CD4-positive, alpha-beta memory T cell (primary cell): ENCODE results near the gene LCN2. TPM values are rescaled to one million over a fixed set of nuclear protein-coding genes. Genes with fewer than 3 reads are reported as not detected.

Source experiments
- CTCF ChIA-PET: fragments of 350-600 bp; sonication (Branson Sonifier 250); formaldehyde crosslinking; loops from one replicate; lab custom pipeline; 2021; ENCODE audit warnings: inconsistent platforms; ENCODE audit not compliant: partially characterized antibody; lab: Charles Lee
- POLR2A ChIA-PET: fragments of 350-600 bp; sonication (Branson Sonifier 250); formaldehyde crosslinking; loops from one replicate; lab custom pipeline; 2021; ENCODE audit not compliant: partially characterized antibody; lab: Charles Lee
- DNase-seq, 5 donors: peaks; one replicate each; pipeline versions ENCODE4 v3.0.0 to v3.0.0-alpha.2; 2020 to 2022; ENCODE audit warnings: mixed read lengths in 1 of 5
- H3K27ac ChIP-seq: one replicate; pipeline ENCODE4 v1.7.0; 2013; ENCODE audit warnings: low read depth, low read length
- H3K27me3 ChIP-seq: 2 replicates; pipeline ENCODE4 v1.7.0; 2013; ENCODE audit warnings: mild to moderate bottlenecking, low read length, moderate library complexity; ENCODE audit not compliant: insufficient read depth
- H3K36me3 ChIP-seq: 2 replicates; pipeline ENCODE4 v1.7.0; 2013; ENCODE audit warnings: mild to moderate bottlenecking, low read length, moderate library complexity; ENCODE audit not compliant: insufficient read depth
- H3K4me1 ChIP-seq: 2 replicates; pipeline ENCODE4 v1.7.0; 2013; ENCODE audit warnings: mild to moderate bottlenecking, low read length, moderate library complexity; ENCODE audit not compliant: insufficient read depth
- H3K4me3 ChIP-seq, 2 donors: one replicate each; pipeline ENCODE4 v1.7.0; 2013; ENCODE audit warnings: low read length in 2 of 2, mild to moderate bottlenecking in 1 of 2
- H3K9me3 ChIP-seq, 2 donors: one replicate each; pipeline ENCODE4 v1.7.0; 2013; ENCODE audit warnings: low read length in 2 of 2, control low read depth in 1 of 2; ENCODE audit not compliant: control insufficient read depth in 1 of 2
- H3K27ac Mint-ChIP-seq, 7 donors: one replicate each; pipeline ENCODE4 v1.8.0; 2020 to 2021; ENCODE audit warnings: mixed read lengths in 7 of 7, mild to moderate bottlenecking in 6 of 7, inconsistent platforms in 3 of 7, moderate library complexity in 3 of 7
- H3K27me3 Mint-ChIP-seq, 2 donors: one replicate each; pipeline ENCODE4 v1.8.0; 2020 to 2021; ENCODE audit warnings: mixed read lengths in 2 of 2
- H3K36me3 Mint-ChIP-seq, 2 donors: one replicate each; pipeline ENCODE4 v1.8.0; 2020 to 2021; ENCODE audit warnings: mixed read lengths in 2 of 2, inconsistent platforms in 1 of 2, mild to moderate bottlenecking in 1 of 2
- H3K4me1 Mint-ChIP-seq, 4 donors: one replicate each; pipeline ENCODE4 v1.8.0; 2020 to 2021; ENCODE audit warnings: mixed read lengths in 4 of 4, mild to moderate bottlenecking in 1 of 4
- H3K4me3 Mint-ChIP-seq, 8 donors: one replicate each; pipeline ENCODE4 v1.8.0; 2020 to 2021; ENCODE audit warnings: mixed read lengths in 8 of 8, mild to moderate bottlenecking in 7 of 8, moderate library complexity in 6 of 8, inconsistent platforms in 3 of 8
- H3K9me3 Mint-ChIP-seq, 8 donors: one replicate each; pipeline ENCODE4 v1.8.0; 2020 to 2021; ENCODE audit warnings: mixed read lengths in 8 of 8, mild to moderate bottlenecking in 5 of 8, inconsistent platforms in 3 of 8, moderate library complexity in 1 of 8
- intact Hi-C: fragments of 100-400 bp; cut with micrococcal nuclease; formaldehyde crosslinking; loops from one replicate; pipeline ENCODE4 v1.15.1; 2023
- polyA plus RNA-seq, 2 donors: library from polyadenylated mRNA; unstranded; fragments of 300-500 nt; fragmentation: Illumina TruSeq; gene quantifications; one replicate each; pipeline ENCODE4 v1.2.3, GENCODE V29; 2021
- total RNA-seq, 2 experiments: library from RNA; stranded (reverse); gene quantifications; one replicate each; pipeline ENCODE4 v1.2.3, GENCODE V29; 2021

LCN2 gene
- total and polyA plus RNA-seq, 4 experiments from 2014 or later, result not detected

GRCh38 chr9:128118971-128119665, 30.1 kb upstream of the LCN2 start:
- no peaks in the 10 kb centered on the region for H3K9me3 ChIP-seq
- no peak overlapping the region for H3K27ac ChIP-seq
- DNase-seq, result no peak
- peaks cover 6% of the 10 kb centered on the region for H3K4me1 ChIP-seq
- H3K27ac Mint-ChIP-seq, result no peak overlapping the region
- ChIA-PET CTCF (interaction anchor here (0.7 to 1.0 kb wide), 2 partner anchors 84 to 175 kb away, joined by 3 read pairs; no protein-coding TSS in a partner anchor), POLR2A (no interaction called here)
- H3K27me3 Mint-ChIP-seq, result no peaks in the 10 kb centered on the region
- H3K9me3 Mint-ChIP-seq, result no peaks in the 10 kb centered on the region
- intact Hi-C loops, result loop anchor here (5.0 kb wide), 2 partner anchors 147 to 332 kb away; partner anchors contain the start of gene CDK9
- H3K4me3 ChIP-seq, result no peak overlapping the region
- peaks cover 0 to 24% of the 10 kb centered on the region in 2 donors for H3K36me3 Mint-ChIP-seq
- no peaks in the 10 kb centered on the region for H3K27me3 ChIP-seq
- H3K4me3 Mint-ChIP-seq, result no peak overlapping the region
- peaks cover 6% of the 10 kb centered on the region for H3K36me3 ChIP-seq
- H3K4me1 Mint-ChIP-seq, result peaks cover 3 to 7% (median 5%) of the 10 kb centered on the region in 4 donors

GRCh38 chr9:128120061-128120740, 29.1 kb upstream of the LCN2 start:
- POLR2A ChIA-PET, result interaction anchor here (1.0 kb wide), 1 partner anchor 8 kb away, joined by 4 read pairs; no protein-coding TSS in a partner anchor
- Histone ChIP-seq H3K4me3 (no peak overlapping the region), H3K4me1 (peaks cover 12% of the 10 kb centered on the region), H3K27me3 (no peaks in the 10 kb centered on the region), H3K36me3 (peaks cover 12% of the 10 kb centered on the region), H3K9me3 (no peaks in the 10 kb centered on the region), H3K27ac (no peak overlapping the region)
- CTCF ChIA-PET, result interaction anchor here (0.7 to 1.0 kb wide), 3 partner anchors 36 to 176 kb away, joined by 3 read pairs; no protein-coding TSS in a partner anchor
- H3K36me3 Mint-ChIP-seq, result peaks cover 0 to 26% of the 10 kb centered on the region in 2 donors
- intact Hi-C loops, result loop anchor here (10.0 kb wide), 1 partner anchor 385 kb away; the partner anchor contains the start of gene TOR2A
- H3K4me1 Mint-ChIP-seq, result peaks cover 8 to 14% (median 11%) of the 10 kb centered on the region in 4 donors
- H3K4me3 Mint-ChIP-seq, result no peak overlapping the region
- no peaks in the 10 kb centered on the region for H3K27me3 Mint-ChIP-seq
- no peak for DNase-seq
- H3K9me3 Mint-ChIP-seq, result no peaks in the 10 kb centered on the region
- no peak overlapping the region for H3K27ac Mint-ChIP-seq

- Histone ChIP-seq H3K4me1 (peaks cover 19% of the 10 kb centered on the region), H3K27me3 (no peaks in the 10 kb centered on the region), H3K27ac (no peak overlapping the region), H3K36me3 (peaks cover 12% of the 10 kb centered on the region), H3K9me3 (no peaks in the 10 kb centered on the region), H3K4me3 (no peak overlapping the region)
- ChIA-PET CTCF (interaction anchor here (1.0 kb wide), 1 partner anchor 36 kb away, joined by 3 read pairs; no protein-coding TSS in a partner anchor), POLR2A (interaction anchor here (1.0 kb wide), 1 partner anchor 7 kb away, joined by 4 read pairs; no protein-coding TSS in a partner anchor)
- no peak overlapping the region for H3K4me3 Mint-ChIP-seq
- no peak for DNase-seq
- no peaks in the 10 kb centered on the region for H3K27me3 Mint-ChIP-seq
- no peaks in the 10 kb centered on the region for H3K9me3 Mint-ChIP-seq
- peaks cover 12 to 21% (median 17%) of the 10 kb centered on the region in 4 donors for H3K4me1 Mint-ChIP-seq
- H3K36me3 Mint-ChIP-seq, result peaks cover 0 to 26% of the 10 kb centered on the region in 2 donors
- no peak overlapping the region for H3K27ac Mint-ChIP-seq
- intact Hi-C loops, result loop anchor here (10.0 kb wide), 1 partner anchor 386 kb away; the partner anchor contains the start of gene TOR2A
Measured at GRCh38 chr9:128120741-128121465, 28.4 kb upstream of the LCN2 start.

GRCh38 chr9:128121466-128121810, 27.8 kb upstream of the LCN2 start:
- peaks cover 24% of the 10 kb centered on the region for H3K4me1 ChIP-seq
- Mint-ChIP-seq H3K9me3 (no peaks in the 10 kb centered on the region), H3K4me3 (no peak overlapping the region), H3K27ac (no peak overlapping the region), H3K27me3 (no peaks in the 10 kb centered on the region), H3K4me1 (peaks cover 18 to 26% (median 22%) of the 10 kb centered on the region in 4 donors), H3K36me3 (peaks cover 0 to 29% of the 10 kb centered on the region in 2 donors)
- intact Hi-C loops, result loop anchor here (10.0 kb wide), 1 partner anchor 387 kb away; the partner anchor contains the start of gene TOR2A
- H3K4me3 ChIP-seq, result no peak overlapping the region
- no peak overlapping the region for H3K27ac ChIP-seq
- no peaks in the 10 kb centered on the region for H3K9me3 ChIP-seq
- ChIA-PET CTCF (no interaction called here), POLR2A (no interaction called here)
- H3K27me3 ChIP-seq, result no peaks in the 10 kb centered on the region
- peaks cover 12% of the 10 kb centered on the region for H3K36me3 ChIP-seq
- no peak for DNase-seq

GRCh38 chr9:128121924-128122808, 27.1 kb upstream of the LCN2 start:
- H3K4me3 Mint-ChIP-seq, result no peak overlapping the region
- ChIA-PET POLR2A (interaction anchor here (0.7 kb wide), 1 partner anchor 9 kb away, joined by 3 read pairs; no protein-coding TSS in a partner anchor), CTCF (no interaction called here)
- H3K27me3 Mint-ChIP-seq, result no peaks in the 10 kb centered on the region
- no peak overlapping the region for H3K4me3 ChIP-seq
- H3K27ac Mint-ChIP-seq, result no peak overlapping the region
- no peaks in the 10 kb centered on the region for H3K27me3 ChIP-seq
- H3K4me1 ChIP-seq, result peaks cover 29% of the 10 kb centered on the region
- no peak overlapping the region for H3K27ac ChIP-seq
- intact Hi-C loops, result loop anchor here (10.0 kb wide), 1 partner anchor 387 kb away; the partner anchor contains the start of gene TOR2A
- H3K36me3 Mint-ChIP-seq, result peaks cover 0 to 29% of the 10 kb centered on the region in 2 donors
- no peaks in the 10 kb centered on the region for H3K9me3 Mint-ChIP-seq
- peaks cover 18 to 31% (median 22%) of the 10 kb centered on the region in 4 donors for H3K4me1 Mint-ChIP-seq
- DNase-seq, result no peak
- peaks cover 12% of the 10 kb centered on the region for H3K36me3 ChIP-seq
- H3K9me3 ChIP-seq, result no peaks in the 10 kb centered on the region

GRCh38 chr9:128122809-128123175, 26.5 kb upstream of the LCN2 start:
- H3K27ac ChIP-seq, result no peak overlapping the region
- no peaks in the 10 kb centered on the region for H3K9me3 ChIP-seq
- ChIA-PET POLR2A (interaction anchor here (0.7 kb wide), 1 partner anchor 9 kb away, joined by 3 read pairs; no protein-coding TSS in a partner anchor), CTCF (no interaction called here)
- H3K36me3 Mint-ChIP-seq, result peaks cover 0 to 27% of the 10 kb centered on the region in 2 donors
- DNase-seq, result no peak
- no peaks in the 10 kb centered on the region for H3K27me3 ChIP-seq
- intact Hi-C loops, result loop anchor here (10.0 kb wide), 1 partner anchor 388 kb away; the partner anchor contains the start of gene TOR2A
- peaks cover 28% of the 10 kb centered on the region for H3K4me1 ChIP-seq
- no peak overlapping the region for H3K4me3 Mint-ChIP-seq
- H3K4me3 ChIP-seq, result no peak overlapping the region
- H3K36me3 ChIP-seq, result peaks cover 12% of the 10 kb centered on the region
- H3K4me1 Mint-ChIP-seq, result peaks cover 15 to 27% (median 20%) of the 10 kb centered on the region in 4 donors
- H3K27me3 Mint-ChIP-seq, result no peaks in the 10 kb centered on the region
- H3K9me3 Mint-ChIP-seq, result no peaks in the 10 kb centered on the region
- peak overlapping the region in 1 of 7 donors; percentile 70 for H3K27ac Mint-ChIP-seq
